HG03064 (cell line): ENCODE measurements around the gene SPATA2L.
"Not testable (repeated sequence)": the region's sequence is repeated elsewhere in the genome, so short reads cannot be mapped to it uniquely, and the experiment has no call there.

Source experiments
- ATAC-seq: cut with Tn5 transposase; IDR thresholded peaks from one replicate; pipeline ENCODE4 v1.9.1; 2021; ENCODE audit warnings: low read depth; ENCODE audit not compliant: unreplicated experiment

The SPATA2L gene

DNA sequence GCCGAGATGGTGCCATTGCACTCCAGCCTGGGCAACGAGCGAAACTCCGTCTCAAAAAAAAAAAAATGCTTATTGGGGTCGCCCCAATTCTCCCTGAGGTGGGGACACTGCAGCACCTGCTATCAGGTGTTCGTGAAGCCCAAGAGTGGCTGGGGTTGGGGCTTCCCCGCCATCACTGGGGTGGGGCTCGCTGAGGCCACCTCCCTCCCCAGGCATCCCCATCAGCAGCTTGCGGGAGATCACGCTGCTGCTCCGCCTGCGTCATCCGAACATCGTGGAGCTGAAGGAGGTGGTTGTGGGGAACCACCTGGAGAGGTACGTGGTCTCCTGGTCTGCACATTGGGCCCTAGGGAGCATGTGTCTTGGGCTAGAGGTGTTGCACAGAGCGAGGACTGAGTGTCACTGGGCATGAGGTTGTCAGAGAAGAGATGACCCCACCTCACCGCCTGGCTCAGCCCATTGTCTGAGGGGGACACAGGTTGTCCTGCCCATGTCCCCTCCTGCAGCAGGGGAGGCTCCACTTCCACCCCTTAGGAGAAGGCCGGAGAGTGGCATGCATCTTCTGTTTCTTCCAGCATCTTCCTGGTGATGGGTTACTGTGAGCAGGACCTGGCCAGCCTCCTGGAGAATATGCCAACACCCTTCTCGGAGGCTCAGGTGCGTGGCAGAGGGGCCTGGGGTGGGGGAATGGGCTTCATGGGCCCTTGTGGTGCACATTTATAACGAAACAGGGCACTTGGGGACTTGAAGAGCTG lies 10.1 kb downstream of the SPATA2L start:
- no peak for ATAC-seq

DNA sequence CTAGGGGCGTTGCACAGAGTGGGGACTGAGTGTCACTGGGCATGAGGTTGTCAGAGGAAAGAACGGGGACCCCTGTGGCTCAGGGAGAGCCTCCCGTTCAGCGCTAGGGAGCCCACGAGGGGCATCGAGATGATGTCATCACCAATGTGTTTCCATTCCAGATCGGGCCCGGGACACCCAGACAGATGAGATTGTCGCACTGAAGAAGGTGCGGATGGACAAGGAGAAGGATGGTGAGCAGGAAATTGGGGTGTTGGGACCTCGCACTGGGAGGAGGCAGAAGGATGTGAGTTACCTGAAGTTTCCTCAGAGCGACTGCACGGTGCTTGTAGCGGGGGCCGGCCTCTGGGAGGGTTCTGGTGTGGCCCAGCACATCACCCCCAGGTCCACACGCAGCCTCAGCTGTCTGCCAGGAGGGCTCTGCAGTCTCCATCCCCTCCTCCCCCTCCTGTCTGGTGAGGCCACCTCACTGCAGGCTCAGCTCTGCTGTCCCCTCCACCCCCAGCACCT lies 11.1 kb downstream of the SPATA2L start:
- no peak for ATAC-seq

DNA sequence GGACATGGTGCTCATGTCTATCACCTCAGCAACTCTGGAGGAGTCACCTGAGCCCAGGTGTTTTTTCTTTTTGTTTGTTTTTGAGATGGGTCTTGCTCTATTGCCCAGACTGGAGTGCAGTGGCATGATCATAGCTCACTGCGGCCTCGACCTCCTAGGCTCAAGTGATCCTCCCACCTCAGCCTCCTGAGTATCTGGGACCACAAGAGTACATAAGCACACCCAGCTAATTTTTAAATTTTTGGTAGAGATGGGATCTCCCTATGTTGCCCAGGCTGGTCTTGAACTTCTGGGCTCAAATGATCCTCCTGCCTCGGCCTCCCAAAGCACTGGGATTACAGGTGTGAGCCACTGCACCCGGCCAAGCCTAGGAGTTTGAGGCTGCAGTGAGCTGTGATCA lies 11.9 kb downstream of the SPATA2L start:
- ATAC-seq: not testable (repeated sequence)

DNA sequence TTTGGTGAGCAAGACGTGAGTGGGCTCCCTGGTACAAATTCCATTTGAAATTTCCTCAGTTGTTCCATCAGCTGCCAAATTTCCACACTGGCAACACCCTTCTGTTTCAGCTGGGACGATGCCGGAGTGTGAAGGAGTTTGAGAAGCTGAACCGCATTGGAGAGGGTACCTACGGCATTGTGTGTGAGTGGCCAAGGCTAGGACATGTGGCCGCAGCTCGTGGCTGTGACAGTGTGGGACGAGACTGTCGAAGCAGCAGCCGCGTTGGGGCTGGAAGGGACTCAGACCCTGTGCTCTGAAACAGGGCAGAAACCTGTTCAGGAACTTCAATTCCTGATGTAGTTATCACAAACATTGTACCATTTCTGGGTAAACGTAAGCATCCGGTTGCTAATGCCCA lies 12.4 kb downstream of the SPATA2L start:
- ATAC-seq: no peak

DNA sequence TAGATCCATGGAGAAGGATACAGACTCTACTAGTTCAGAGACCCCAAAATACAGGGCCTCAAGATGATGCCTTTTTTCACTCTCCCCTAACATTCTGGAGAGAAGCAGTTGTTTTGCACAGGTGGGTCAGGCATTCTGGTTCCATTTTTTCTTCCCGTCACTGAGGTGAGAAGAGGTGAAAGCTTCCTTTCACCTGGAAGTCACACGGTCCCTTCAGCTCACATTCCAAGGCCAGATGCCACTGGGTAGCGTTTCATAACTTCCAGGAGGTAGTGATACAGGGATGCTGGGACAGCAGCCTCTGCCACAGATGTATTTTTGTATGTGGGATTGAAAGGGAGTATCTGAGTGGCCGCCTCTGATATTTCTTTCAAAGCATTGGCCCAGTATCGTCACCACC lies 13.1 kb downstream of the SPATA2L start:
- no peak for ATAC-seq

DNA sequence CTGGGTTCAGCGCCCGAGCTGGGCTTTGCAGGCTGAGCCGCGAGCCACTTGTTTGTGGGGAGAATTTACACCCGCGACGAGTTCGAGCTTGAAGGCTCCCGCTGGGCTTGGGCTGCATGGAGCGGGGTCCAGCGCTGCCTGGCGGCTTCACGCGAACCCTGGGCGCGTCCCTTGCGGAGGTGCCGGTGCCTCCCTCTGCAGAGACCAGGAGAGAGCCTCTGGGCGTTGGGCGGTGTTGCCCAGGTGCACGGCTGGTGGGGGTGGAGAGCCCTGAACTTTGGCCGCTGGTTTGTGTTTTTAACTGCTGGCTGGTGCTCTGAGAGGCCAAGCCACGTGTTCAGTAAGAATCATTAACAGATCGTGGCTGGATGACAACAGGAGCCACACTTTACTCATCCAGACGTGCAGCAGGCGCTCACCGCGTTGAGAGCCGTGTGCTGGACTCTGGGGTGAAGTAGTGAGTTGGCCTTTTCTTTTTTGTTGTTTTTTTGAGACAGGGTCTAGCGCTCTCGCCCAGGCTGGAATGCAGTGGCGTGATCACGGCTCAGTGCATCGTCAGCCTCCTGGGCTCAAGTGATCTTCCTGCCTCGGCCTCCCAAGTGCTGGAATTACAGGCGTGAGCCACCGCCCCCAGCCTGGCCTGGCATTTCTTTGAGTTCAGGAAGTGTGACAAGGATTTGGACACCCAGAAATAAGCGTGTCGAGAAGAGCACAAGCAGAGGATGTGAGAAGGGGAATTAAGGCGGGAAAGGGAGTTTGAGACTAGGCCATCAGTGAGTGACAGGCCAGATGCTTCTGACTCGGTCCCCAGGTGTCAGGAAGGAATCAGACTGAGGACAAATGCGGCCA lies 14.2 kb downstream of the SPATA2L start:
- ATAC-seq: peak; percentile 46

DNA sequence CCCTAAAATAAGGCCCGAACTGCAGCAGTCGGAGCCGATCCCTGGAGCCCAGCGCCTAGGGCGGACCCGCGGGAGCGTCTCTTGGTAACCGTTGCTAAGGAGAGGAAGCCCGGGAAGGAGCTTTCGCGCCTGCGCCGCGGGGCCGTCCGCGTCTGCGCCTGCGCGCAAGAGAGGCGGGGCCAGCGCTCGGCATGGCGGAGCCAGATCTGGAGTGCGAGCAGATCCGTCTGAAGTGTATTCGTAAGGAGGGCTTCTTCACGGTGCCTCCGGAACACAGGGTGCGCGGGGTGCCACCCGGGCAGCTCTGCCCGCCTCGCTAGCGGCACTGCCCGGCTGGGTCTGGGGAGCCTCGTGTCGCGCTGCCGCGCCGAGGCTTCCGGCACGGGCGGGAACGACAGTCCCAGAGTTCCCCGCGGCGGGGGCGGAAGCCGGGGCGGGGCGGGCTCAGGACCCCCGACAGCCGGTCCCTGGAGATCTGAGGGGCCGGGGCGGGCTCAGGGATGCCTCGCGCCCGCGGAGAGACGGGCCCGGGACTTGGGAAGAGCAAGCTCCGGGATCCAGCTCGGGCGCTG lies 14.9 kb downstream of the SPATA2L start, which contains the start of gene CDK10:
Gene CDK10, plus strand, starts transcription at position 170 of the 572 bp plus-strand sequence. Its CDS starts 22 bp downstream, at position 192.
- ATAC-seq: peak; percentile 79

DNA sequence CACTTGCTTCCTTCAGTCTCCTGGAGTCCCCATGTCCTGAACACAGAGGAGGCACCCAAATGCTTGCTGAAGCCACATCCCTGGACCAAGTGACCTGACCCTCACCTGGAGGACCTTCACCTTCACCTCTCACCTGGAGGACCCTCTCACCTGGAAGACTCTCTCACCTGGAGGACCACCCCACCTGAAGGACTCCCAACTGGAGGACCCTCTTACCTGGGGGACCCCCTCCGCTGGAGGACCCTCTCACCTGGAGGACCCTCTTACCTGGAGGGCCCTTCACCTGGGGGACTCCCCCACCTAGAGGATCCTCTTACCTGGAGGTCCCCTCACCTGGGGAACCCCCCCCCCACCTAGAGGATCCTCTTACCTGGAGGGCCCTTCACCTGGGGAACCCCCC lies 15.6 kb downstream of the SPATA2L start:
- ATAC-seq: no peak

DNA sequence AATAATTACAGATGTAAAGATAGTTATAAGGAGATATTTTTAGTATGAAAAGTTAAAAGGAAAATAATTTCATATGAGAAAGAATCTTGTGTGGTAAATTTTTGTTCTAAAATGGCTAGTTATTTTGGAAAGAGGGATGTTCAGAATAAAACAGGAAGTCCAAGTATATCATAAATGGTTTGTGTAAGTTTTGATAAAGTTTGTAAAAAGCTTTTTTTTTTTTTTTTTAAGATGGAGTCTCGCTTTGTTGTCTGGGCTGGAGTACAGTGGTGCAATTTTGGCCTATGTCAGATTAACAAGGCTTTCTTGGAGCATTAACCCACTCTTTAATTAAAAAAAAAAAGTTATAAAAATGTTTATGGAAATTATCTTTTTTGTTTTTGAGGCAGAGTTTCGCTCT lies 23.2 kb downstream of the SPATA2L start:
- ATAC-seq: no peak

DNA sequence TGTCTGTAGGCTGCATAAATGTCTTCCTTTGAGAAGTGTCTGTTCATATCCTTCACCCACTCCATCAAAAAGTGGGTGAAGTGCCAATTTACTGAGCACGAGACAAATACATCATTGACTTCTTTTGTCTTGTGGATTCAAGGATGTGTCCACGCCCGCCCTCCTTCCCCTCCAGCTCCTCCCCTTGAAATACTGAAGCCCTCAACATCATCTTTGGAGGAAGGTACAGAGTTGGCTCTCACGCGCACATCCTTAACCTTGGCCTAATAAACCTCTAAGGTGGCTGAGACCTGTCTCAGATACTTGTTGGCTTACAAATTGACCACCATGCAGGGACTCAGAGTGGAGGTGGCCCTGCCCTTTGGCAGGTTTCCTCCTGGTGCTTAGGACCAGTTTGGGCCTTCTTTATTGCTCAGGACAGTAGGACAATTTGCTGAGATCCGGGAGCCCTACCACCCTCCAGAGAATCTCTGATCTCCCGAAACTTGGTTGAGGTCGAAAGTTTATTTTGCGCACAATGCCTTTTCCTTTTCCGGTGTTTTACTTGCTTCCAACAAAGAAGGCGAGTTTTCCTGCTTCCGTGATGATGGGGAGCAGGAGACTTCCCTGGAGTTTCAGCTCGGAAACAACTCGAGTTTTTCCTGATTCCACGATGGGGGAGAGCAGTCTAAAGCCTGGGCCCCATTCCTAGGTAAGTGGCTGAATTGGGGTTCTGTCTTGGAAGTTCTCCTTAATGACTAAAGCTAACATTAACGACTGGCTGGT lies 29.1 kb downstream of the SPATA2L start:
- ATAC-seq: no peak

DNA sequence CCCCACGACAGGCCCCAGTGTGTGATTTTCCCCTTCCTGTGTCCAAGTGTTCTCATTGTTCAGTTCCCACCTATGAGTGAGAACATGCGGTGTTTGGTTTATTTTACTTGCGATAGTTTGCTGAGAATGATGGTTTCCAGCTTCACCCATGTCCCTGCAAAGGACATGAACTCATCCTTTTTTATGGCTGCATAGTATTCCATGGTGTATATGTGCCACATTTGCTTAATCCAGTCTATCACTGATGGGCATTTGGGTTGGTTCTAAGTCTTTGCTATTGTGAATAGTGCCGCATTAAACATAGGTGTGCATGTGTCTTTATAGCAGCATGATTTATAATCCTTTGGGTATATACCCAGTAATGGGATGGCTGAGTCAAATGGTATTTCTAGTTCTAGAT lies 29.9 kb downstream of the SPATA2L start:
- ATAC-seq: not testable (repeated sequence)

DNA sequence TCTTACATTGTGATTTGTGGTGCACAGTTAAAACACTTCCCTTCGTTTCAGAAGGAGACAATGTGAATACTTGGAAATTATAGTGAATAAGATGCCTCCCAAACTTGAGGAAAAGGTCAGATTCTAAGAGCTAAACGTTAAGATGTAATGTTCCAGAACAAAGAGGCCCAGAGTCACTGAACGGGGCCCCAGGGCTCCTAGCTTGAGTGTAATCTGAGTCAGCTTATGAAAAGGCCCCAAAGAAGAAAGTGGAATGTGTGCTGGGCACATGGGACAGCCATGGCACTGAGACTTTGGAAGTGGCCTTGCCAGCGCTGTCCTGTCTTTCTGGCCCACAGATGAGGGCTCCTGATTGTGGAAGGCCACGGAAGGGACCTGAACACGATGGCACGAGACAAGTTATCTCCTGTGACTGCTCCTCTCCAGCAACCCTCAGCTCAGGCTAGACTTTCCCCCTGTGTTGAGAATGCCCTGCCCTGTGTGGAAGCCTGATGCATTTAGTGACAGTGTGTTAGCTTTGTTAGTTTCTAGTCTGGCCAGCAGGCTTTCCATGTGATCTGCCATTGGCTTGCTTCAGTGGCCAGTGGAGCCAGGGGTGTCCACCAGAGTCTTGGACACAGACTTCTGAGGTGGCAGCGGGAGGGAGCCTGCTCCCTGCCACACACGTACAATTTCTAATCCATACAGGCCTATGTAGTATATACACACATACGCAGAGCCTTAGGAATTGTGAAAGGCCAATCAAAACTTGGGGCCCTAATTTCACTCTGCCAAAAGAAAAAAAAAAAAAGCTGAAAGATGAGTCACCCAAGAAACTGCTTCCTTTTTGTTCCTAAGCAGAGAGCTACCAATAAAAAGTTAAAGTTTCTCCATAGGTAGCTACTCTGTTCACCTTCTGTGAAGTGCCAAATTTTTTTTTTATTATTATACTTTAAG lies 30.7 kb downstream of the SPATA2L start:
- ATAC-seq: no peak

DNA sequence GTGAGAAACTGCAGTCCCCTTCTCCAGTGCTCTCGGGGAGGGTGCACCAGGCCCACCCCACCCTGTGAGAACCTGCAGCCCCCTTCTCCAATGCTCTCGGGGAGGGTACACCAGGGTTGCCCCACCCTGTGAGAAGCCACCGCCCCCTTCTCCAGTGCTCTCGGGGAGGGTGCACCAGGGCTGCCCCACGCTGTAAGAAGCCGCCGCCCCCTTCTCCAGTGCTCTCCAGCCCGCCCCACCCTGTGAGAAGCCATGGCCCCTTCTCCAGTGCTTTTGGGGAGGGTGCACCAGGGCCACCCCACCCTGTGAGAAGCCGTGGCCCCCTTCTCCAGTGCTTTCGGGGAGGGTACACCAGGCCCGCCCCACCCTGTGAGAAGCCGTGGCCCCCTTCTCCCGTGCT lies 31.8 kb downstream of the SPATA2L start:
- ATAC-seq: no peak

DNA sequence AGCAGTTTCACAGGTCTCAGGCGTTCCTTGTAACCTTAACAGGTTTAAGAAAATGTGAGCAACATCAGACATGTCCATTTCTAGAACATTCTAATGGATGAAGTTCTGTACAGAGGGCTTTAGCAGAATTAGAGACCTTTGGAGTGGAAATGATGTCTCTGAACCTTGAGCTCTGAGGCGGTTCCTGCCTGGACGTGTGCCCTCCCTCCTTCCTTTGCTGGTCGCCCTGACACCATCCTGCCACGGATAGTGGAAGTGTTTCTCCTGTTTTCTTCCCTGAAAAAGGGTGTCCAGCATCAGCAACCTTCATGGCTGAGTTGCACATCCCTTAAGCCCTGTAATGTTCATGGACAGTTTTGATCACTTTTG lies 32.7 kb downstream of the SPATA2L start:
- no peak for ATAC-seq

DNA sequence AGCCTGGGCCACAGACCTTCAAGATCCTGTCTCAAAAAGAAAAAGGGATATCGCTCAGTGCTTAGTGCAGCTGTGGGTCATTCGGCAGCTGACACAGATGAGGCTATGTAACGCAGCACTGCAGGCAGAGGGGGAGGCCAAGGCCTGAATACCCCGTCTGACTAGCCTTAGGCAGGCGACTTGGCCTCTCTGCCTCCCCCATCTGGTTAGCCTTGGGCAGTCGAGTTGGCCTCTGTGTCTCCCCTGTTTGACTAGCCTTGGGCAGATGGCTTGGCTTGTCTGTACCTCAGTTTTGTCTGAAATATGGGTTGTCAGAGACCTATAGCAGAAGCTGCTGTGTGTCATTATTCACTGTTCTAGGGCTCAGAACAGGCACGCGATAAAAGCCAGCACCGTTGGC lies 33.9 kb downstream of the SPATA2L start:
- ATAC-seq: no peak

DNA sequence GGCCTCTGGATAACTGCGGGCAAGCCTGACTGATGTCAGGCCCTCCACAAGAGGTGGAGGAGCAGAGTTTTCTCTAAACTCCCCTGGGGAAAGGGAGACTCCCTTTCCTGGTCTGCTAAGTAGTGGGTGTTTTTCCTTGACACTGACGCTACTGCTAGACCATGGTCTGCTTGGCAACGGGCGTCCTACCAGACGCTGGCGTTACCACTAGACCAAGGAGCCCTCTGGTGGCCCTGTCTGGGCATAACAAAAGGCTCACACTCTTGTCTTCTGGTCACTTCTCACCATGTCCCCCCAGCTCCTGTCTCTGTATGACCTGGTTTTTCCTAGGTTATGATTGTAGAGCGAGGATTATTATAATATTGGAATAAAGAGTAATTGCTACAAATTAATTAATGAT lies 34.5 kb downstream of the SPATA2L start:
- not testable (repeated sequence) for ATAC-seq

DNA sequence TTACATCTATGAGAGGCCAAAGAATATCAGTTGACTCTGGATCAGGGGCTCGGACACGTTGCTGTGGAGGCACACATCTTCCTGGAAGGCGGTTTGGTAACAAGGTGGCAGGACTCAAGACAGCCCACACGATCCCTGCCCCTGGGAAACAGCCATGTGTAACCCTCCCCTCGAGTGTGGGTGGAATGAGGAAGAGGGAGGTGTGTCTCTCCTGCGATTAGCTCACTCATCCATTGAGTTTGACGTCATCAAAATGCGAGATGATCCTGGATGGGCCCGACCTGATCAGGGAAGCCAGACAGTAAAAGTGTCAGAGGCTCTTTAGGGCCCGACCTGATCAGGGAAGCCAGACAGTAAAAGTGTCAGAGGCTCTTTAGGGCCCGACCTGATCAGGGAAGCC lies 37.3 kb downstream of the SPATA2L start:
- ATAC-seq: not testable (repeated sequence)

DNA sequence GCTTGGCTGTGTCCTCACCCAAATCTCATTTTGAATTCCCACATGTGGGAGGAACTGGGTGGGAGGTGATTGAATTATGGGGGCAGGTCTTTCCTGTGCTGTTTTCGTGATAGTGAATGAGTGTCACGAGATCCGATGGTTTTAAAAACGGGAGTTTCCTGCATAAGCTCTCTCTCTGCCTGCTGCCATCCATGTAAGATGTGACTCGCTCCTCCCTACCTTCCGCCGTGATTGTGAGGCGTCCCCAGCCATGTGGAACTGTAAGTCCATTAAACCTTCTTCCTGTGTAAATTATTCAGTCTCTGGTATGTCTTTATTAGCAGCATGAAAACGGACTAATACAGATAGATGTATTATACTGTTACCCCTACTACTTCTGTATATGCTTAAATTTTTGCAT lies 40.3 kb downstream of the SPATA2L start:
- no peak for ATAC-seq

DNA sequence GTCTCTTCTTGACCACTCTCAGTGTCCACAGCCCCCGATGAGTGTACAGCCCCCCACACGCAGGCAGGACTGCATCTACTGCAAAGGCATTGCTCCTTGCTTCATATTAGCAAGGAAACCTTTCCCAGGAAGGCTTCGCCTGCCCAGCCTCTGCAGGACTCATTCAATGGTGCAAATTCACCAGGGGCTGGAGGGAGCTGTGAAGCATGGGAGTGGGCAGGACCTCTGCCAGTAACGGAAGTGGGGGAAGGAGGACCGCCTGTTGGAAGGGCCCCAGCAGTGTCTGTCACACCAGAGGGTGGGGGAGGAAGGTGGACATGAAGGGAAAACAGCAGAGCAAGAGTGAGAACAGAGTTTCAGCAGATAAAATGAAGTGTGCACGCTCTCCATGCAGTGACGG lies 41.4 kb downstream of the SPATA2L start:
- ATAC-seq: no peak
